Peyer's patch (tissue), 4 donors: ENCODE measurements around the gene KRTAP29-1. TPM values are rescaled to one million over a fixed set of nuclear protein-coding genes. Genes with fewer than 3 reads are reported as not detected.

Source experiments
- DNase-seq, 3 donors: peaks; one replicate each; pipeline ENCODE4 v3.0.0-alpha.2; 2017 to 2019
- H3K27ac ChIP-seq, 4 donors: fragments of 200-600 bp; sonication (generic); one replicate each; pipeline ENCODE4 v1.5.1; 2016 to 2019
- H3K27me3 ChIP-seq, 2 donors: fragments of 200-600 bp; sonication (generic); one replicate each; pipeline ENCODE4 v1.5.1; 2019
- H3K36me3 ChIP-seq, 3 donors: fragments of 200-600 bp; sonication (generic); one replicate each; pipeline ENCODE4 v1.5.1; 2016 to 2019
- H3K4me1 ChIP-seq, 4 donors: fragments of 200-600 bp; sonication (generic); one replicate each; pipeline ENCODE4 v1.5.1; 2016 to 2019
- H3K4me3 ChIP-seq, 4 donors: fragments of 200-600 bp; sonication (generic); 1 replicate in 3 of 4; 2 replicates in 1 of 4; pipeline ENCODE4 v1.5.1; 2016 to 2019; ENCODE audit warnings: mild to moderate bottlenecking in 1 of 4
- H3K9me3 ChIP-seq, 4 donors: fragments of 200-600 bp; sonication (generic); one replicate each; pipeline ENCODE4 v1.5.1; 2016 to 2019; ENCODE audit warnings: mild to moderate bottlenecking in 1 of 4
- CTCF ChIP-seq, 6 experiments: fragments of 450-650 bp in 4 of 6; fragments of 200-600 bp in 2 of 6; sonication (generic) in 1 of 6; IDR thresholded peaks; one replicate each; pipeline ENCODE4 v1.5.1; 2017 to 2019; ENCODE audit warnings: antibody characterized with exemption in 6 of 6, mild to moderate bottlenecking in 3 of 6, moderate library complexity in 1 of 6
- POLR2A ChIP-seq, 2 donors: fragments of 450-650 bp; IDR thresholded peaks; one replicate each; pipeline ENCODE4 v1.5.1; 2017; ENCODE audit warnings: antibody characterized with exemption in 2 of 2, mild to moderate bottlenecking in 2 of 2, moderate library complexity in 2 of 2
- total RNA-seq, 4 donors: library from RNA; depleted of rRNA; stranded (reverse); fragments of >200 nt; gene quantifications; one replicate each; pipeline ENCODE4 v1.1.0, GENCODE V29; 2016

Gene KRTAP29-1
- total RNA-seq, 4 donors from 2014 or later: not detected

DNA sequence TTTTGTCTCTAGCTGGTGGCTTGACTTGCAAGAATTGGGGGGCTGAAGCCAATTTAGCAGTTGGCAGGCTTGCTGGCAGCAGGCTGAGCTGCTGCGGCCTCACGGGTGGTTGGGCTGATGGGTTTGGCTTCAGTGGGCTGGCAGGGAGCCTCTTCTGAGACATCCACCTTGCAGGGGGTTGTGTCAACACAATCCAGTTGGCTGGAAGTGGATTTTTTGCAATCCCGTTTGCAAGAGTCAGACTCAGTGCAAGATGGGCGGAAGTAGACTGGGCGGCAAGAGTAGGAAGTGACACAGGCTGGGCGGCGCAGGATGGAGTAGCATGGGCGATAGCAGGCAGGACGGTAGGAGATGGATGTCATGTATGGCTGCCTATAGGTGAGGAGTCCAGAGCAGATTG lies 5.0 kb upstream of the KRTAP29-1 start:
- no peaks in the 10 kb centered on the region for H3K36me3 ChIP-seq
- H3K9me3 ChIP-seq: no peaks in the 10 kb centered on the region
- no peak for DNase-seq
- H3K27ac ChIP-seq: peak overlapping the region in 2 of 4 donors; percentile 46 to 77
- H3K4me3 ChIP-seq: no peak overlapping the region
- TF ChIP-seq POLR2A (IDR thresholded peaks at IDR 0.05) (no peak), CTCF (IDR thresholded peaks at IDR 0.05) (no peak)
- H3K4me1 ChIP-seq: peaks cover 0 to 23% (median 0%) of the 10 kb centered on the region in 4 donors
- no peaks in the 10 kb centered on the region for H3K27me3 ChIP-seq

- Histone ChIP-seq H3K27me3 (no peaks in the 10 kb centered on the region), H3K4me1 (peaks cover 0 to 14% (median 0%) of the 10 kb centered on the region in 4 donors), H3K27ac (no peak overlapping the region), H3K4me3 (no peak overlapping the region), H3K36me3 (no peaks in the 10 kb centered on the region), H3K9me3 (no peaks in the 10 kb centered on the region)
- no peak for TF ChIP-seq CTCF (IDR thresholded peaks at IDR 0.05)
- TF ChIP-seq POLR2A (IDR thresholded peaks at IDR 0.05): no peak
- DNase-seq: no peak
Observed at GRCh38 chr17:41304091-41304490, 1.4 kb upstream of the KRTAP29-1 start.

GRCh38 chr17:41302981-41303380 lies 330 bp upstream of the KRTAP29-1 start:
- Histone ChIP-seq H3K4me3 (no peak overlapping the region), H3K36me3 (no peaks in the 10 kb centered on the region), H3K27ac (no peak overlapping the region), H3K4me1 (peaks cover 0 to 3% (median 0%) of the 10 kb centered on the region in 4 donors), H3K27me3 (no peaks in the 10 kb centered on the region), H3K9me3 (no peaks in the 10 kb centered on the region)
- TF ChIP-seq POLR2A (IDR thresholded peaks at IDR 0.05) (no peak), CTCF (IDR thresholded peaks at IDR 0.05) (no peak)
- no peak for DNase-seq

- no peaks in the 10 kb centered on the region for H3K27me3 ChIP-seq
- DNase-seq: no peak
- H3K27ac ChIP-seq: no peak overlapping the region
- no peak overlapping the region for H3K4me3 ChIP-seq
- H3K9me3 ChIP-seq: no peaks in the 10 kb centered on the region
- TF ChIP-seq POLR2A (IDR thresholded peaks at IDR 0.05): no peak
- TF ChIP-seq CTCF (IDR thresholded peaks at IDR 0.05): no peak
- no peaks in the 10 kb centered on the region for H3K4me1 ChIP-seq
- no peaks in the 10 kb centered on the region for H3K36me3 ChIP-seq
Observed at GRCh38 chr17:41301204-41301790, 1.4 kb downstream of the KRTAP29-1 start.

GRCh38 chr17:41298458-41299135 lies 4.1 kb downstream of the KRTAP29-1 start:
- DNase-seq: no peak
- TF ChIP-seq CTCF (IDR thresholded peaks at IDR 0.05): no peak
- no peak for TF ChIP-seq POLR2A (IDR thresholded peaks at IDR 0.05)
- no peak overlapping the region for H3K27ac ChIP-seq
- H3K36me3 ChIP-seq: no peaks in the 10 kb centered on the region
- H3K9me3 ChIP-seq: no peaks in the 10 kb centered on the region
- no peaks in the 10 kb centered on the region for H3K27me3 ChIP-seq
- no peak overlapping the region for H3K4me3 ChIP-seq
- H3K4me1 ChIP-seq: no peaks in the 10 kb centered on the region
